ENCODE data around the gene SYT2.

SYT2 gene

GRCh38 chr1:202569393-202570322 is 140.6 kb downstream of the SYT2 start:
- no peak for DNase-seq (ENCODE audit: extremely low read depth, low read depth)
- TF ChIP-seq, protein P1, sequence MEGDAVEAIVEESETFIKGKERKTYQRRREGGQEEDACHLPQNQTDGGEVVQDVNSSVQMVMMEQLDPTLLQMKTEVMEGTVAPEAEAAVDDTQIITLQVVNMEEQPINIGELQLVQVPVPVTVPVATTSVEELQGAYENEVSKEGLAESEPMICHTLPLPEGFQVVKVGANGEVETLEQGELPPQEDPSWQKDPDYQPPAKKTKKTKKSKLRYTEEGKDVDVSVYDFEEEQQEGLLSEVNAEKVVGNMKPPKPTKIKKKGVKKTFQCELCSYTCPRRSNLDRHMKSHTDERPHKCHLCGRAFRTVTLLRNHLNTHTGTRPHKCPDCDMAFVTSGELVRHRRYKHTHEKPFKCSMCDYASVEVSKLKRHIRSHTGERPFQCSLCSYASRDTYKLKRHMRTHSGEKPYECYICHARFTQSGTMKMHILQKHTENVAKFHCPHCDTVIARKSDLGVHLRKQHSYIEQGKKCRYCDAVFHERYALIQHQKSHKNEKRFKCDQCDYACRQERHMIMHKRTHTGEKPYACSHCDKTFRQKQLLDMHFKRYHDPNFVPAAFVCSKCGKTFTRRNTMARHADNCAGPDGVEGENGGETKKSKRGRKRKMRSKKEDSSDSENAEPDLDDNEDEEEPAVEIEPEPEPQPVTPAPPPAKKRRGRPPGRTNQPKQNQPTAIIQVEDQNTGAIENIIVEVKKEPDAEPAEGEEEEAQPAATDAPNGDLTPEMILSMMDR (IDR thresholded peaks at IDR 0.05; ENCODE audit: low read depth, low read length, missing control alignments): no peak
- no peak overlapping the region for H3K4me3 ChIP-seq (replicated peaks; ENCODE audit: low read depth, low read length)

GRCh38 chr1:202568826-202569225 is 141.4 kb downstream of the SYT2 start:
- TF ChIP-seq, protein P1 (IDR thresholded peaks at IDR 0.05; ENCODE audit: low read depth, low read length, missing control alignments): no peak
- no peak for DNase-seq (ENCODE audit: extremely low read depth, low read depth)
- H3K4me3 ChIP-seq (replicated peaks; ENCODE audit: low read depth, low read length): no peak overlapping the region

DNA sequence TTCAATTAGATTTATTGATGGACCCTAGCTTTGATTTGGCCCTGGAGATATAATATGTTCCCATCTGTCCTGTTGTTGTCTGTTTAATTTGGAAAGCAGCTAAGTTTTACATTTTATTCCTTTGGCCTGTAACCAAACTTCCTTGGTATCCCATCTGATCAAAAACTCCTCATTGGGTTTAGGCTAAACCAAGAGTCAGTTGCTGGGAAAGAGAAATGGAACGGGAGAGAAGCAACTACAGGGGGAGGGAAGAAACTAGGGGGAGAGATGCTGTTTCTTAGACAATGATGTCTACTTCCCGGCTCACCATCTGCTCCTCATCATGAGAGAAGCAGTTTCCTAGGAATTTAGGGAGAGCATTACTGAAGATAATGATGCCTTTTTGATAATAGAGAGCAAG is 141.8 kb downstream of the SYT2 start:
- no peak overlapping the region for H3K4me3 ChIP-seq (replicated peaks; ENCODE audit: low read depth, low read length)
- TF ChIP-seq, protein P1 (IDR thresholded peaks at IDR 0.05; ENCODE audit: low read depth, low read length, missing control alignments): no peak
- no peak for DNase-seq (ENCODE audit: extremely low read depth, low read depth)

DNA sequence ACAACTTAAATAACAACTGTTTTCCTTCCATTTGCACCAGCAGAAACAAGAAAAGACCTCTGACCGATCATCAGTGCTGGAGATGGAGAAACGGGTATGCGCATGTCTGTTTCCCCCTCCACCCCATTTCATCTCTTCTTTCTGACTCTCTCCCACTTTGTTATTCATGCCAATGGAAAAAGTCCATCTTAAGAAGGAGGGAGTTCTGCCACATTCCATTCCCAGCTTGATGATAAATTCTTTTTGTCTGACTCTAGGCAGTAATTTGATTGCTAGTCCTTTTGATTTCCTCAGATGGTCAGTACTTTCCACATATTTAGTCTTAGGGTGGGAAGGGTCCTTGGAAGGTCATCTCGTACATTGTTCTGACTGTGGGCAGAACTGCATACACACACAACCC is 142.5 kb downstream of the SYT2 start:
- TF ChIP-seq, protein P1 (IDR thresholded peaks at IDR 0.05; ENCODE audit: low read depth, low read length, missing control alignments): no peak
- DNase-seq (ENCODE audit: extremely low read depth, low read depth): no peak
- no peak overlapping the region for H3K4me3 ChIP-seq (replicated peaks; ENCODE audit: low read depth, low read length)

GRCh38 chr1:202565890-202566602 is 144.2 kb downstream of the SYT2 start:
- DNase-seq (ENCODE audit: extremely low read depth, low read depth): no peak

DNA sequence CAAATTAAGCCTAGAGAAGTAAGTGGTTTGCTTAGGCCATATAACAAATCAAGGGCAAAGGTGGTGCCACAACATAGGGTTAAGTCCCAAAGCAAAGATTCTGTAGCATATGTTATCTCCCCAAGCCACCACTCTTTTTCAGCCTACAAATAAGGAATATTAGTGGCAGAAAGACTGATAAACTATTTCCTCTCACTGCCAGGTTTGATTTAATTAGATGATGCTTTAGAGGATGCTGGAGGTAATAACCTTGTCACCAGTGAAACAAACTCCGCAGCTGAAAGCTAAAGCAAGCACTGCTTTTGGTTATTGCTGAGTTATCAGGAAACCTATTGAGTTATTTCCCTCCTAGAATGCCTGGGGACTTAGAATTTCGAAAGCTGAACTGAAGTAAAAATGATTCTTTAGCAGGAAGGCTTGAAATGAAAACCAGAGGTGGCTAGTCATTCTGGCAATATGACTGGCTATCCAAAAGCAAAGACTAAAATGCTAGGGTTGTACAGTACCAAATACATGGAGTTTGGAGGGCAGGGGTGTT is 145.2 kb downstream of the SYT2 start:
- TF ChIP-seq, protein P1 (IDR thresholded peaks at IDR 0.05; ENCODE audit: low read depth, low read length, missing control alignments): no peak
- DNase-seq (ENCODE audit: extremely low read depth, low read depth): no peak
- no peak overlapping the region for H3K4me3 ChIP-seq (replicated peaks; ENCODE audit: low read depth, low read length)

More at GRCh38 chr1:202565890-202566602, 144.2 kb downstream of the SYT2 start:
- TF ChIP-seq, protein P1 (IDR thresholded peaks at IDR 0.05; ENCODE audit: low read depth, low read length, missing control alignments): no peak
- H3K4me3 ChIP-seq (replicated peaks; ENCODE audit: low read depth, low read length): no peak overlapping the region

All from HFF-Myc (cell line).